Activated CD4-positive, alpha-beta T cell treated with anti-CD3 and anti-CD28 coated beads for 36 hours (primary cell): Measurements from ENCODE around the gene GNG4. TPM values are rescaled to one million over a fixed set of nuclear protein-coding genes. Genes with fewer than 3 reads are reported as not detected.
"Not testable (repeated sequence)": the region's sequence is repeated elsewhere in the genome, so short reads cannot be mapped to it uniquely, and the experiment has no call there.

ENCODE experiments used
- ATAC-seq: fragments of 200-7000 bp; cut with Tn5 transposase; one replicate; pipeline ENCODE4 v1.10.0; 2021; ENCODE audit warnings: mild to moderate bottlenecking, moderate library complexity
- CTCF ChIA-PET: fragments of 350-600 bp; sonication (Branson Sonifier 250); formaldehyde crosslinking; loops from one replicate; lab custom pipeline; 2021; ENCODE audit warnings: antibody characterized with exemption; lab: Charles Lee
- POLR2A ChIA-PET: fragments of 350-600 bp; sonication (Branson Sonifier 250); formaldehyde crosslinking; loops from one replicate; lab custom pipeline; 2021; ENCODE audit warnings: antibody characterized with exemption, inconsistent platforms; lab: Charles Lee
- DNase-seq: peaks from one replicate; pipeline ENCODE4 v3.0.0-alpha.2; 2020
- H3K27ac Mint-ChIP-seq: one replicate; pipeline ENCODE4 v1.8.0; 2021; ENCODE audit warnings: mixed read lengths
- H3K27me3 Mint-ChIP-seq: one replicate; pipeline ENCODE4 v1.8.0; 2021; ENCODE audit warnings: mixed read lengths
- H3K36me3 Mint-ChIP-seq: one replicate; pipeline ENCODE4 v1.8.0; 2021; ENCODE audit warnings: low read depth, mixed read lengths
- H3K4me1 Mint-ChIP-seq: one replicate; pipeline ENCODE4 v1.8.0; 2021; ENCODE audit warnings: mixed read lengths
- H3K4me3 Mint-ChIP-seq: one replicate; pipeline ENCODE4 v1.8.0; 2021; ENCODE audit warnings: mild to moderate bottlenecking, moderate library complexity, mixed read lengths
- H3K9me3 Mint-ChIP-seq: one replicate; pipeline ENCODE4 v1.8.0; 2021; ENCODE audit warnings: low read depth, mixed read lengths
- intact Hi-C, 2 experiments: fragments of 100-400 bp; cut with DNase I in 1 of 2; cut with micrococcal nuclease in 1 of 2; formaldehyde crosslinking; loops; one replicate each; pipeline versions ENCODE4 v1.14.2 to v1.15.1; 2022 to 2024; cut with DNase I, micrococcal nuclease
- total RNA-seq, 2 experiments: library from RNA; stranded (reverse); gene quantifications; one replicate each; pipeline ENCODE4 v1.2.3, GENCODE V29; 2021

The GNG4 gene
- total RNA-seq, 2 experiments from 2014 or later: 0.98 to 1.7 TPM

GRCh38 chr1:235639226-235640205, 10.1 kb downstream of the GNG4 start:
- H3K4me3 Mint-ChIP-seq: no peak overlapping the region
- DNase-seq: no peak
- POLR2A ChIA-PET: interaction anchor here (0.6 kb wide), 1 partner anchor 134 kb away, joined by 4 read pairs; no protein-coding TSS in a partner anchor
- H3K27ac Mint-ChIP-seq: no peak overlapping the region
- no peak for ATAC-seq
- peaks cover 9% of the 10 kb centered on the region for H3K27me3 Mint-ChIP-seq
- CTCF ChIA-PET: no interaction called here
- no peaks in the 10 kb centered on the region for H3K9me3 Mint-ChIP-seq
- H3K36me3 Mint-ChIP-seq: no peaks in the 10 kb centered on the region
- intact Hi-C loops: loop anchor here in 1 of 2 experiments (5.0 kb wide), 1 partner anchor 333 kb away; no protein-coding TSS in a partner anchor
- peaks cover 23% of the 10 kb centered on the region for H3K4me1 Mint-ChIP-seq

GRCh38 chr1:235638612-235639011, 11.0 kb downstream of the GNG4 start:
- POLR2A ChIA-PET, H3K36me3 Mint-ChIP-seq, H3K27ac Mint-ChIP-seq, DNase-seq, H3K9me3 Mint-ChIP-seq, CTCF ChIA-PET, H3K27me3 Mint-ChIP-seq, intact Hi-C loops, ATAC-seq, H3K4me3 Mint-ChIP-seq: not testable (repeated sequence)
- H3K4me1 Mint-ChIP-seq: peaks cover 23% of the 10 kb centered on the region

GRCh38 chr1:235637756-235638534, 11.6 kb downstream of the GNG4 start:
- Mint-ChIP-seq H3K27ac (no peak overlapping the region), H3K36me3 (no peaks in the 10 kb centered on the region), H3K4me1 (peaks cover 19% of the 10 kb centered on the region), H3K4me3 (no peak overlapping the region), H3K9me3 (no peaks in the 10 kb centered on the region), H3K27me3 (peaks cover 3% of the 10 kb centered on the region)
- CTCF ChIA-PET: no interaction called here
- DNase-seq (no peak), ATAC-seq (no peak)
- intact Hi-C loops: no loop called here
- POLR2A ChIA-PET: no interaction called here

GRCh38 chr1:235635938-235636662, 13.5 kb downstream of the GNG4 start:
- intact Hi-C loops: no loop called here
- ChIA-PET CTCF (interaction anchor here (0.8 kb wide), 1 partner anchor 39 kb away, joined by 3 read pairs; no protein-coding TSS in a partner anchor), POLR2A (no interaction called here)
- no peak overlapping the region for H3K4me3 Mint-ChIP-seq
- peaks cover 4% of the 10 kb centered on the region for H3K27me3 Mint-ChIP-seq
- H3K9me3 Mint-ChIP-seq: no peaks in the 10 kb centered on the region
- DNase-seq: no peak
- peak; percentile 42 for ATAC-seq
- H3K36me3 Mint-ChIP-seq: no peaks in the 10 kb centered on the region
- H3K4me1 Mint-ChIP-seq: peaks cover 9% of the 10 kb centered on the region
- no peak overlapping the region for H3K27ac Mint-ChIP-seq

- Mint-ChIP-seq H3K4me3 (no peak overlapping the region), H3K9me3 (no peaks in the 10 kb centered on the region), H3K4me1 (peaks cover 6% of the 10 kb centered on the region), H3K27me3 (peaks cover 4% of the 10 kb centered on the region), H3K36me3 (no peaks in the 10 kb centered on the region), H3K27ac (peak overlapping the region; percentile 34)
- peak; percentile 53 for ATAC-seq
- CTCF ChIA-PET: interaction anchor here (1.0 kb wide), 1 partner anchor 114 kb away, joined by 3 read pairs; no protein-coding TSS in a partner anchor
- no peak for DNase-seq
- intact Hi-C loops: no loop called here
- POLR2A ChIA-PET: no interaction called here
Measured at GRCh38 chr1:235632506-235633401, 16.8 kb downstream of the GNG4 start.

GRCh38 chr1:235631816-235632215, 17.8 kb downstream of the GNG4 start:
- ChIA-PET POLR2A (no interaction called here), CTCF (no interaction called here)
- DNase-seq (no peak), ATAC-seq (no peak)
- intact Hi-C loops: no loop called here
- Mint-ChIP-seq H3K4me1 (peaks cover 6% of the 10 kb centered on the region), H3K27me3 (peaks cover 4% of the 10 kb centered on the region), H3K36me3 (no peaks in the 10 kb centered on the region), H3K4me3 (no peak overlapping the region), H3K27ac (no peak overlapping the region), H3K9me3 (no peaks in the 10 kb centered on the region)

- H3K36me3 Mint-ChIP-seq: no peaks in the 10 kb centered on the region
- ATAC-seq: no peak
Measured at GRCh38 chr1:235628316-235629005, 21.1 kb downstream of the GNG4 start.

GRCh38 chr1:235625831-235626230, 23.8 kb downstream of the GNG4 start:
- intact Hi-C loops: no loop called here
- ChIA-PET CTCF (interaction anchor here (0.6 kb wide), 1 partner anchor 23 kb away, joined by 4 read pairs; no protein-coding TSS in a partner anchor), POLR2A (no interaction called here)
- Mint-ChIP-seq H3K9me3 (no peaks in the 10 kb centered on the region), H3K4me3 (no peak overlapping the region), H3K36me3 (no peaks in the 10 kb centered on the region), H3K27ac (no peak overlapping the region), H3K27me3 (peaks cover 8% of the 10 kb centered on the region), H3K4me1 (peaks cover 2% of the 10 kb centered on the region)
- no peak for ATAC-seq
- no peak for DNase-seq

More at GRCh38 chr1:235628316-235629005, 21.1 kb downstream of the GNG4 start:
- no peak for DNase-seq
- Mint-ChIP-seq H3K4me1 (peaks cover 8% of the 10 kb centered on the region), H3K27me3 (peaks cover 8% of the 10 kb centered on the region), H3K9me3 (no peaks in the 10 kb centered on the region), H3K27ac (no peak overlapping the region), H3K4me3 (no peak overlapping the region)
- ChIA-PET CTCF (interaction anchor here (0.6 kb wide), 1 partner anchor 103 kb away, joined by 3 read pairs; no protein-coding TSS in a partner anchor), POLR2A (no interaction called here)
- intact Hi-C loops: no loop called here

GRCh38 chr1:235625340-235625739, 24.2 kb downstream of the GNG4 start:
- no peaks in the 10 kb centered on the region for H3K36me3 Mint-ChIP-seq
- intact Hi-C loops: no loop called here
- H3K9me3 Mint-ChIP-seq: no peaks in the 10 kb centered on the region
- ATAC-seq: no peak
- peaks cover 2% of the 10 kb centered on the region for H3K4me1 Mint-ChIP-seq
- POLR2A ChIA-PET: no interaction called here
- H3K4me3 Mint-ChIP-seq: no peak overlapping the region
- CTCF ChIA-PET: interaction anchor here (0.6 kb wide), 1 partner anchor 23 kb away, joined by 4 read pairs; no protein-coding TSS in a partner anchor
- peaks cover 8% of the 10 kb centered on the region for H3K27me3 Mint-ChIP-seq
- DNase-seq: no peak
- H3K27ac Mint-ChIP-seq: no peak overlapping the region
